OCI-LY3 (cell line): Measurements from ENCODE around the gene FHIP1B.

Source experiments
- H2AFZ ChIP-seq: fragments of 200-600, 300-600 bp; shearing (Covaris generic); 2 replicates; pipeline ENCODE4 v1.6.0; 2014; ENCODE audit warnings: antibody characterized with exemption, low read depth, low read length
- H3K27ac ChIP-seq: fragments of 200-600, 300-600 bp; sonication (generic); 2 replicates; pipeline ENCODE4 v1.5.1; 2014; ENCODE audit warnings: mild to moderate bottlenecking, low read length, moderate library complexity, mixed read lengths
- H3K27me3 ChIP-seq: fragments of 200-600, 300-600 bp; sonication (generic); 2 replicates; pipeline ENCODE4 v1.6.1; 2014; ENCODE audit warnings: low read depth, low read length, mixed read lengths
- H3K36me3 ChIP-seq: fragments of 200-600, 300-600 bp; sonication (generic); replicated peaks from 2 replicates; pipeline ENCODE3; 2014; ENCODE audit warnings: low read depth, low read length, mixed read lengths
- H3K4me1 ChIP-seq: fragments of 300-600, 200-600 bp; sonication (generic); 2 replicates; pipeline ENCODE4 v1.6.1; 2014; ENCODE audit warnings: low read length, mixed read lengths
- H3K4me2 ChIP-seq: fragments of 200-600, 300-600 bp; sonication (generic); 2 replicates; pipeline ENCODE4 v1.6.1; 2014; ENCODE audit warnings: low read length, mixed read lengths
- H3K4me3 ChIP-seq: fragments of 300-600, 200-600 bp; sonication (generic); 2 replicates; pipeline ENCODE4 v1.5.1; 2014; ENCODE audit warnings: antibody characterized with exemption, mild to moderate bottlenecking, low read length, moderate library complexity
- H3K79me2 ChIP-seq: fragments of 300-600, 200-600 bp; shearing (Covaris generic); 2 replicates; pipeline ENCODE4 v1.6.1; 2014; ENCODE audit warnings: mild to moderate bottlenecking, low read length, mixed read lengths
- H3K9ac ChIP-seq: fragments of 300-600, 200-600 bp; shearing (Covaris generic); 2 replicates; pipeline ENCODE4 v1.6.0; 2014; ENCODE audit warnings: mild to moderate bottlenecking, low read length, moderate library complexity
- H3K9me3 ChIP-seq: fragments of 200-600, 300-600 bp; shearing (Covaris generic); 2 replicates; pipeline ENCODE4 v1.6.1; 2014; ENCODE audit warnings: low read length, mixed read lengths; ENCODE audit not compliant: insufficient read depth
- H4K20me1 ChIP-seq: fragments of 200-600, 300-600 bp; sonication (generic); 2 replicates; pipeline ENCODE4 v1.6.1; 2016; ENCODE audit warnings: low read length, mixed read lengths; ENCODE audit not compliant: insufficient read depth
- CTCF ChIP-seq: fragments of 200-600, 300-600 bp; sonication (generic); IDR thresholded peaks from 2 replicates; pipeline ENCODE4 v1.5.1; 2014; ENCODE audit warnings: antibody characterized with exemption, low read length, low read depth
- EZH2phosphoT487 ChIP-seq: fragments of 200-600 bp; shearing (Covaris generic); IDR thresholded peaks from 2 replicates; pipeline ENCODE4 v1.6.1; 2018; ENCODE audit warnings: antibody characterized with exemption, mixed run types, low read depth

Gene FHIP1B

DNA sequence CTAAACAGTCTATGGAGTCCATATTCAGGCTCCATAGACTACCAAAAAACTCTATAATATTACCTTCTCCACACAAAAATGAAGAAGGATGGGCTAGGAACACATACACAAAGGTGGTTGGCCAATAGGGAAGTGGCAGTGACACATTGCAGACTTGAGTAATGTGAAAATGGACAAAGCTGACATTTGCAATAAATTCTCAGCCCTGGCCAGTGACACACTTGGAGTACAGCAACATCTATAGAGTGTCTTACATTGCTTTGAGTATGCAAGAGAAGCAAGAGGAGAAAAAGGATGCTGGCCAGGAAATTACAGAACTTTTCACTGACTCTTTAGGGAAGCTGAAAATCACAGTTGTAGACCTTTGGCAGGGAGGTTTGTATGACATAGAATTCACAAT lies 42.7 kb downstream of the FHIP1B start:
- Histone ChIP-seq H3K4me3 (no peak overlapping the region), H3K9ac (no peak overlapping the region), H3K27ac (no peak overlapping the region), H4K20me1 (no peaks in the 10 kb centered on the region), H3K36me3 (no peaks in the 10 kb centered on the region), H3K9me3 (no peaks in the 10 kb centered on the region), H3K4me1 (no peaks in the 10 kb centered on the region), H2AFZ (no peak overlapping the region), H3K4me2 (no peak overlapping the region), H3K79me2 (no peaks in the 10 kb centered on the region), H3K27me3 (peaks cover 9% of the 10 kb centered on the region)
- TF ChIP-seq CTCF, result no peak
- no peak for TF ChIP-seq EZH2phosphoT487

DNA sequence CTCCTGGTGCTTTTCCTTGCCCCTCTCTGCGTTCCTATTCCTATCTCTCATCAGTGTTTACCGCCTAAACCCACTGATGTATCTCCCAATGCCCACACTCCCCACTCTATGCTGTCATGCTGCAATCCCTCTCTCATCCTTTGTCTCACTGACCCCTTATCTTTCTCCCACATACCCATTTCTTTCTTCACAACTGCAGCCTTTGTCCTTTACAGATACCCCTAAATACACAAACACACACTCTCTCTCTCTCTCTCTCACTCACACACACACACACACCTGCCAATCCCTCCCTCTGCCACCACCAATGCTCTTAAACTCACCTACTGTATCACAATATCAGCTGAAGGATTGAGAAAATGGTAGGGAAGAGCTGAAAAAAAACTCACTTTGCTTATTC lies 59.0 kb downstream of the FHIP1B start:
- H2AFZ ChIP-seq, result no peak overlapping the region
- 0 out of 2 replicates have a peak, but pooled peaks cover under 1% of the 10 kb centered on the region for H3K27me3 ChIP-seq
- H3K27ac ChIP-seq, result no peak overlapping the region
- H3K4me1 ChIP-seq, result no peaks in the 10 kb centered on the region
- no peak overlapping the region for H3K9ac ChIP-seq
- TF ChIP-seq EZH2phosphoT487 (no peak), CTCF (no peak)
- no peaks in the 10 kb centered on the region for H3K79me2 ChIP-seq
- no peaks in the 10 kb centered on the region for H4K20me1 ChIP-seq
- H3K9me3 ChIP-seq, result no peaks in the 10 kb centered on the region
- no peak overlapping the region for H3K4me2 ChIP-seq
- H3K4me3 ChIP-seq, result no peak overlapping the region
- H3K36me3 ChIP-seq, result no peaks in the 10 kb centered on the region

DNA sequence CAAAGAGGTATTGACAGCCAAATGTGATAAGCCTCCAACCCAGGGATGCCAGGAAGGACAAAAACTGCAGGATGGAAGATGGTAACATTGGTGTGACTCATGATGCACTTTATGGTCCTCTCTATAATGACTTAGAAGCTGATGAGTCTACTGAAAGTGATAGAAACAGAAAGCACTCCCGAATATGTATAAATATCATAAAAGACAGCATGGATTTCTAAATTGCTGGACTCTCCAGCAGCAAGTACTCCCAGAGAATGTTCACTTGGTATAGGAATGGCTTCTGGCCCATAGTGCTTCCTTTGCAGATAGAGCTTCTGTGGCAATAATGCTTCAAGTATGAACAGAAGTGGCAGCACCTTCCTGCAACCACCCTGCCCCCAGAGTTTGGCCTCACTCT lies 64.2 kb downstream of the FHIP1B start, which contains the start of gene OR52B2:
Gene OR52B2 (minus strand): TSS at position 101 of the 400 bp plus-strand sequence. CDS start 0 bp downstream, at position 101.
- TF ChIP-seq CTCF, result no peak
- Histone ChIP-seq H3K4me1 (no peaks in the 10 kb centered on the region), H3K27me3 (peaks cover 12% of the 10 kb centered on the region), H3K36me3 (no peaks in the 10 kb centered on the region), H3K4me2 (no peak within 1 kb of the TSS), H3K9me3 (no peaks in the 10 kb centered on the region), H3K4me3 (no peak within 1 kb of the TSS), H3K79me2 (no peaks in the 10 kb centered on the region), H3K9ac (no peak within 1 kb of the TSS), H4K20me1 (no peaks in the 10 kb centered on the region), H3K27ac (no peak within 1 kb of the TSS), H2AFZ (no peak within 1 kb of the TSS)
